HL-60 (cell line): ENCODE results near the gene EGFLAM.

Experiments used
- DNase-seq, 2 experiments: peaks; one replicate each; pipeline ENCODE4 v3.0.0-alpha.2; 2010 to 2020; ENCODE audit warnings: low read depth in 1 of 2, low spot score in 1 of 2
- H3K27ac ChIP-seq: fragments of 250-450 bp; sonication (Bioruptor Pico); replicated peaks from 2 replicates; pipeline ENCODE4 v1.5.1; 2020; ENCODE audit warnings: mild to moderate bottlenecking, moderate library complexity
- H3K27me3 ChIP-seq: fragments of 250-450 bp; sonication (Bioruptor Pico); 2 replicates; pipeline ENCODE4 v1.5.1; 2021; ENCODE audit warnings: mild to moderate bottlenecking, moderate library complexity; ENCODE audit not compliant: insufficient read depth, poor library complexity, severe bottlenecking
- H3K4me3 ChIP-seq: replicated peaks from 2 replicates; pipeline ENCODE4 v1.5.1; 2011; ENCODE audit warnings: mild to moderate bottlenecking, control low read depth, low read length; ENCODE audit not compliant: insufficient read depth
- CTCF ChIP-seq: IDR thresholded peaks from one replicate; pipeline ENCODE4 v1.5.1; 2011; ENCODE audit warnings: low read length, control low read depth, inconsistent platforms; ENCODE audit not compliant: insufficient read depth
- GABPA ChIP-seq: IDR thresholded peaks from 2 replicates; pipeline ENCODE4 v1.6.1; 2012; ENCODE audit warnings: low read depth
- POLR2AphosphoS5 ChIP-seq: IDR thresholded peaks from 2 replicates; pipeline ENCODE4 v1.6.1; 2012; ENCODE audit warnings: low read depth
- REST ChIP-seq: IDR thresholded peaks from 2 replicates; pipeline ENCODE4 v1.6.1; 2012; ENCODE audit warnings: low read depth; ENCODE audit not compliant: insufficient replicate concordance
- SPI1 ChIP-seq: IDR thresholded peaks from 2 replicates; pipeline ENCODE4 v1.6.1; 2012; ENCODE audit warnings: low read depth, mild to moderate bottlenecking, borderline replicate concordance

EGFLAM gene

GRCh38 chr5:38479315-38479904 is 221.1 kb downstream of the EGFLAM start:
- H3K27me3 ChIP-seq: peaks cover 5% of the 10 kb centered on the region
- H3K4me3 ChIP-seq: no peak overlapping the region
- DNase-seq: no peak
- TF ChIP-seq CTCF: no peak
- H3K27ac ChIP-seq: no peak overlapping the region

- Histone ChIP-seq H3K27me3 (peaks cover 6% of the 10 kb centered on the region), H3K27ac (no peak overlapping the region), H3K4me3 (no peak overlapping the region)
- no peak for TF ChIP-seq GABPA
- TF ChIP-seq REST: no peak
- TF ChIP-seq POLR2AphosphoS5: no peak
- TF ChIP-seq CTCF: no peak
- TF ChIP-seq SPI1: no peak
- DNase-seq: no peak
Measured at GRCh38 chr5:38483805-38484398, 225.5 kb downstream of the EGFLAM start.

- Histone ChIP-seq H3K4me3 (no peak overlapping the region), H3K27me3 (peaks cover 4% of the 10 kb centered on the region), H3K27ac (no peak overlapping the region)
- no peak for DNase-seq
- TF ChIP-seq SPI1 (no peak), GABPA (no peak), REST (no peak), POLR2AphosphoS5 (no peak), CTCF (no peak)
Measured at GRCh38 chr5:38494175-38494574, 235.8 kb downstream of the EGFLAM start.

GRCh38 chr5:38494763-38495162 is 236.4 kb downstream of the EGFLAM start:
- H3K27me3 ChIP-seq: peaks cover 4% of the 10 kb centered on the region
- no peak for DNase-seq
- no peak overlapping the region for H3K27ac ChIP-seq
- H3K4me3 ChIP-seq: no peak overlapping the region
- TF ChIP-seq POLR2AphosphoS5 (no peak), CTCF (no peak), GABPA (no peak), REST (no peak), SPI1 (no peak)
